ENCODE data around the gene RAX. TPM values are rescaled to one million over a fixed set of nuclear protein-coding genes. Genes with fewer than 3 reads are reported as not detected.

RAX gene
- total RNA-seq, 1 donor from 2014 or later, result not detected

GRCh38 chr18:59218018-59218417 is 55.2 kb downstream of the RAX start:
- no peak overlapping the region for H3K4me3 ChIP-seq (ENCODE audit: low read depth, low read length)
- H3K27me3 ChIP-seq (ENCODE audit: control insufficient read depth, insufficient read depth, low read length), result peaks cover 42% of the 10 kb centered on the region
- H3K36me3 ChIP-seq (ENCODE audit: control insufficient read depth, insufficient read depth, low read length), result no peaks in the 10 kb centered on the region
- TF ChIP-seq CTCF (IDR thresholded peaks at IDR 0.05; ENCODE audit: insufficient read depth, low read length, poor library complexity, severe bottlenecking), result no peak
- DNase-seq (ENCODE audit: low read depth), result no peak

Other genes with a start within 250 kb of the RAX start
- 88.1 and 97.9 TPM in 2 replicates for gene SEC11C, start 133.6 kb downstream of the RAX start, total RNA-seq
- not detected in 2 replicates for gene GRP, start 53.3 kb downstream of the RAX start, total RNA-seq
- gene CPLX4, start 45.2 kb upstream of the RAX start, total RNA-seq, result not detected in 2 replicates
- 118 and 127 TPM in 2 replicates for gene LMAN1, start 85.8 kb upstream of the RAX start, total RNA-seq

Measured in kidney epithelial cell (primary cell).